ENCODE data around the gene OGN. TPM values are rescaled to one million over a fixed set of nuclear protein-coding genes. Genes with fewer than 3 reads are reported as not detected.

Gene OGN
- total RNA-seq, 1 donor from 2014 or later = not detected

DNA sequence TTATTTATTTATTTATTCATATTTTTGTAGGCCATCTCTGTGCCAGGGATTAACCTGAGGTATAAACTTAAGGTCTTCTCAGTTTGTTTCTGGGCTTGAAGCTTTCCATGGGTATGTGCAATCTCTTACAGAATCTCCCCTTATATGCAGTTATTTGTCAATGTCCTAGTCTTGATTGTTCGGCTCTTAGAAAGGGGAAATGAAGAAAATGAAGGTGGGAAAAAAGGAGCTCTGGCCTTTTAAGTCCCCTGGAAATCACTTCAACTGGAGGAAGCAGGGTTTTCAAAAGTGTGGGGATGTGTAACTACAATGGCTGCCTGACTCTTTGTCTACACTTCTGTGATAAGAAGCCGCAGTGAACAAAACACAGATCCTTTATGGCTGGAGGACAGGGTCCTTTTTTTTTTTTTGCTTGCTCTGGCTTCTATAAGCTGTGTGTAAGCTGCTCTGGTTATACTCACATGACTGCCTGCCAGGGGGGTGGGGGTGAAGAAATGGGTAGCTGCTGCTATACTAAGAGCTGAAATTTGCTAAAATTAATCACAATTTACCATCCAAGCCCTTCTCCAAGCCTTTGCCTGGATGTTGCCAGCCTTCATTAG, 44.9 kb downstream of the OGN start:
- Histone ChIP-seq H3K36me3 (ENCODE audit: control insufficient read depth, insufficient read depth, low read length) (no peaks in the 10 kb centered on the region), H3K27me3 (ENCODE audit: control insufficient read depth, insufficient read depth, low read length) (no peaks in the 10 kb centered on the region), H3K4me3 (ENCODE audit: low read depth, low read length) (no peak overlapping the region)
- DNase-seq (ENCODE audit: low read depth) = no peak
- TF ChIP-seq, protein P1, sequence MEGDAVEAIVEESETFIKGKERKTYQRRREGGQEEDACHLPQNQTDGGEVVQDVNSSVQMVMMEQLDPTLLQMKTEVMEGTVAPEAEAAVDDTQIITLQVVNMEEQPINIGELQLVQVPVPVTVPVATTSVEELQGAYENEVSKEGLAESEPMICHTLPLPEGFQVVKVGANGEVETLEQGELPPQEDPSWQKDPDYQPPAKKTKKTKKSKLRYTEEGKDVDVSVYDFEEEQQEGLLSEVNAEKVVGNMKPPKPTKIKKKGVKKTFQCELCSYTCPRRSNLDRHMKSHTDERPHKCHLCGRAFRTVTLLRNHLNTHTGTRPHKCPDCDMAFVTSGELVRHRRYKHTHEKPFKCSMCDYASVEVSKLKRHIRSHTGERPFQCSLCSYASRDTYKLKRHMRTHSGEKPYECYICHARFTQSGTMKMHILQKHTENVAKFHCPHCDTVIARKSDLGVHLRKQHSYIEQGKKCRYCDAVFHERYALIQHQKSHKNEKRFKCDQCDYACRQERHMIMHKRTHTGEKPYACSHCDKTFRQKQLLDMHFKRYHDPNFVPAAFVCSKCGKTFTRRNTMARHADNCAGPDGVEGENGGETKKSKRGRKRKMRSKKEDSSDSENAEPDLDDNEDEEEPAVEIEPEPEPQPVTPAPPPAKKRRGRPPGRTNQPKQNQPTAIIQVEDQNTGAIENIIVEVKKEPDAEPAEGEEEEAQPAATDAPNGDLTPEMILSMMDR (IDR thresholded peaks at IDR 0.05; ENCODE audit: insufficient read depth, low read length, poor library complexity, severe bottlenecking) = no peak

DNA sequence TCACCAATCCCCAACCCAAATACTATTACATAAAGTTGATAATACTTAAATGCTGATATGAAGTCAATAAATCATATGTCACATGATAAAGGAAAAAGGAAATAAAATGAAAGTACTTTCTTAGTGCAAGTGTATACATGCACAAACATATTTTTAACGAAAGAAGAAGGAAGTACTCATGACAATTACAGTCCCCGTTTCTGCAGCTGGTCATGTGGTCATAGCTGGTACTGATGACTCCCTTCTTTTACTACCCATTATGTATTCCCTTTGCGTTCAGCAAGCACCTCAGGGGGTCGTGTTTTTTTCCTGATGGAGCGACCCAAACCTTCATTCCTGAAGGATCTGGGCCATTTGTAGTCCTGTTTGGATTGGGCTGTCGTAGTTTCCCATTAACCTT, 51.3 kb downstream of the OGN start:
- H3K27me3 ChIP-seq (ENCODE audit: control insufficient read depth, insufficient read depth, low read length) = no peaks in the 10 kb centered on the region
- no peak for DNase-seq (ENCODE audit: low read depth)
- no peaks in the 10 kb centered on the region for H3K36me3 ChIP-seq (ENCODE audit: control insufficient read depth, insufficient read depth, low read length)
- TF ChIP-seq, protein P1 (IDR thresholded peaks at IDR 0.05; ENCODE audit: insufficient read depth, low read length, poor library complexity, severe bottlenecking) = no peak
- H3K4me3 ChIP-seq (ENCODE audit: low read depth, low read length) = no peak overlapping the region

DNA sequence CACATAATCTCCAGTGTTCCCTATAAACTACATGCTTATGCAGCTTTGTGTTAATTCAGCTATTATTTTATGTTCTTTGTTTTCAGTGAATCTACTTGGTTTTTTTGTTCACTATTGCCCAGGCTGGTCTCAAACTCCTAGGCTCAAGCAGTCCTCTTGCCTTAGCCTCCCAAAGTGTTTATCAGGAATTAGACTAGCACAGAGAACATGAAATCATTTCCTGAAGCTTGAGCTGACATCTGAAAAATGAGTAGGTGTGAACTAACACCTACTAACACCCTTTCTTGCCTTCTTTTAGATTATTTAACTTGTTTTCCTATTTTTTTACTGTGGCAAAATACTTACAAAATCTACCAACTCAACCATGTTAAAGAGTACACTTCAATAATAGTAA, 53.6 kb downstream of the OGN start:
- no peaks in the 10 kb centered on the region for H3K36me3 ChIP-seq (ENCODE audit: control insufficient read depth, insufficient read depth, low read length)
- TF ChIP-seq, protein P1 (IDR thresholded peaks at IDR 0.05; ENCODE audit: insufficient read depth, low read length, poor library complexity, severe bottlenecking) = no peak
- no peaks in the 10 kb centered on the region for H3K27me3 ChIP-seq (ENCODE audit: control insufficient read depth, insufficient read depth, low read length)
- no peak for DNase-seq (ENCODE audit: low read depth)
- H3K4me3 ChIP-seq (ENCODE audit: low read depth, low read length) = no peak overlapping the region

DNA sequence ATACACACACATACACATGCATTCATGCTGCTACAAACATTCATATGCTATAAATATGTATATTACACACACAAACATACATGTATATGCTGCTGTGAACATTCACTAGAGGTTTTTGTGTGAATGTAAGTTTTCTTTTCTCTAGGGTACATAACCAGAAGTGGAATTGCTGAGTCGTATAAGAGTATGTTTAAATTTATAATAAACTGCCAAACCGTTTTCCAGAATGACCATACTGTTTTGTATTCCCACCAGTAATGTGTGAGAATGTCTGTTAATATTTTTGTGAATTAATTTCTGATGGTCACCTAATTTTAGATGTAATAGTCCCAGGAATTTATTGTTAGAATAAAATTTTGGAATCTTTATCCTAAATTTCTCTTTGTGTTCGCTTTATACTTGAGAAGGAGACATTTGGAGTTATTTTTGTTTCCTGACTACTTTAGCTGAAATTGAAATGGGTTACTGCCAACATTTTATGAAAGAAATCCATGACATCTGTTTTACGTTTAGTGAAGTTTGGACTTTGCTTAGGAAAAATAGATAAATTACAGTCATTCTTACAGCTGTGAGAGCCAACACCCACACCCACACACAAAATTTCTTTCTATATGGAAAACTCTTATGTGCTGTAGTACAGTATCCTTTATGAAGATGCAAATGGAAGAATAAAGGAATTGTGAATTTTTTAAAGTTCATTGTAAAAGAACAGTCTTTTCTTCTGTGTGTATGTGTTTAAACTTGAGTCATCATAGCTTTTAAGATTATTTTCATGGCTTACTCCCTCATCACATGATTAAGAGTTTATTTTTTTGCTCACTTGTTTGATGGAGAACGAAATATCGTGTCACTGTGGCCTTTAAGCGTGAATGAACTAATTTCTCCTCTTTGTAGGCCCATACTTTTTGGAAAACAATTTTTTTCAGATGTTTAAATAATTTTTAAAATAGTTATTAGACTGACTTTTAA, 54.3 kb downstream of the OGN start:
- no peaks in the 10 kb centered on the region for H3K27me3 ChIP-seq (ENCODE audit: control insufficient read depth, insufficient read depth, low read length)
- no peak overlapping the region for H3K4me3 ChIP-seq (ENCODE audit: low read depth, low read length)
- H3K36me3 ChIP-seq (ENCODE audit: control insufficient read depth, insufficient read depth, low read length) = no peaks in the 10 kb centered on the region
- DNase-seq (ENCODE audit: low read depth) = no peak
- TF ChIP-seq, protein P1 (IDR thresholded peaks at IDR 0.05; ENCODE audit: insufficient read depth, low read length, poor library complexity, severe bottlenecking) = no peak

DNA sequence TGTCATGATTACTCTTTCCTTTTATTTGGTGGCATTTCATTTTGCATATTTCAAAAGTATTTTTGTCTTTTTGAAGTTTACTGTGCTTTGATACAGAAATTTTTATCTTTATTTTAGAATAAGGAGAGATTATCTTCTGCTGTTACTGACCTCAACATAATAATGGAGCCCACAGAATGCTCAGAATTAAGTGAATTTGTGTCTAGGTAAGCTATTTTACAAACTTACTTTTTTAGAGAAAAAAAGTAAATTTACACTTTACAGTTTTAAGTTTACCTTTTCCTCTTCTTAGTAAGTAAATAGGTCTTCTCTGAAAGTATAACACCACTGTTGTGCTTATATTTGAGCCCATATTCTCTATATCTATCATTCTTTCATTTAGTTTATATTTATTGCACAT, 58.8 kb downstream of the OGN start:
- Histone ChIP-seq H3K4me3 (ENCODE audit: low read depth, low read length) (no peak overlapping the region), H3K27me3 (ENCODE audit: control insufficient read depth, insufficient read depth, low read length) (no peaks in the 10 kb centered on the region), H3K36me3 (ENCODE audit: control insufficient read depth, insufficient read depth, low read length) (no peaks in the 10 kb centered on the region)
- TF ChIP-seq, protein P1 (IDR thresholded peaks at IDR 0.05; ENCODE audit: insufficient read depth, low read length, poor library complexity, severe bottlenecking) = no peak
- no peak for DNase-seq (ENCODE audit: low read depth)
